ENCODE measurements around the gene BEND5. TPM values are rescaled to one million over a fixed set of nuclear protein-coding genes. Genes with fewer than 3 reads are reported as not detected.

Gene BEND5
- total RNA-seq, 1 donor from 2014 or later: 8.6 TPM

- no peak for DNase-seq (ENCODE audit: extremely low spot score in 2 of 2)
- Histone ChIP-seq H3K4me3 (no peak overlapping the region), H3K36me3 (no peaks in the 10 kb centered on the region), H3K27me3 (no peaks in the 10 kb centered on the region), H3K9me3 (no peaks in the 10 kb centered on the region), H3K4me1 (peaks cover 25% of the 10 kb centered on the region), H3K27ac (no peak overlapping the region)
- intact Hi-C loops (cut with DNase I): no loop called here
- no peak for TF ChIP-seq POLR2A (IDR thresholded peaks at IDR 0.05)
- TF ChIP-seq POLR2AphosphoS5 (IDR thresholded peaks at IDR 0.05; ENCODE audit: insufficient read depth in 1 of 2, low read depth in 1 of 2): no peak
Measured at GRCh38 chr1:48810740-48811139, 34.0 kb upstream of the BEND5 start.

GRCh38 chr1:48808496-48808895, 31.8 kb upstream of the BEND5 start:
- H3K27me3 ChIP-seq: no peaks in the 10 kb centered on the region
- no peak overlapping the region for H3K27ac ChIP-seq
- H3K9me3 ChIP-seq: no peaks in the 10 kb centered on the region
- H3K36me3 ChIP-seq: no peaks in the 10 kb centered on the region
- peaks cover 25% of the 10 kb centered on the region for H3K4me1 ChIP-seq
- intact Hi-C loops (cut with DNase I): no loop called here
- no peak for DNase-seq (ENCODE audit: extremely low spot score in 2 of 2)
- H3K4me3 ChIP-seq: no peak overlapping the region
- TF ChIP-seq POLR2AphosphoS5 (IDR thresholded peaks at IDR 0.05; ENCODE audit: insufficient read depth in 1 of 2, low read depth in 1 of 2) (no peak), CTCF (IDR thresholded peaks at IDR 0.05) (no peak), POLR2A (IDR thresholded peaks at IDR 0.05) (no peak)

- H3K27me3 ChIP-seq: no peaks in the 10 kb centered on the region
- no peaks in the 10 kb centered on the region for H3K9me3 ChIP-seq
- H3K4me1 ChIP-seq: peaks cover 25% of the 10 kb centered on the region
- H3K4me3 ChIP-seq: no peak overlapping the region
- H3K36me3 ChIP-seq: no peaks in the 10 kb centered on the region
- TF ChIP-seq POLR2A (IDR thresholded peaks at IDR 0.05) (no peak), POLR2AphosphoS5 (IDR thresholded peaks at IDR 0.05; ENCODE audit: insufficient read depth in 1 of 2, low read depth in 1 of 2) (no peak), CTCF (IDR thresholded peaks at IDR 0.05) (no peak)
- intact Hi-C loops (cut with DNase I): no loop called here
- no peak for DNase-seq (ENCODE audit: extremely low spot score in 2 of 2)
- no peak overlapping the region for H3K27ac ChIP-seq
Measured at GRCh38 chr1:48807554-48808260, 31.0 kb upstream of the BEND5 start.

- no peak for TF ChIP-seq CTCF (IDR thresholded peaks at IDR 0.05)
- TF ChIP-seq POLR2A (IDR thresholded peaks at IDR 0.05): no peak
- no peak for TF ChIP-seq POLR2AphosphoS5 (IDR thresholded peaks at IDR 0.05; ENCODE audit: insufficient read depth in 1 of 2, low read depth in 1 of 2)
- Histone ChIP-seq H3K4me1 (peaks cover 10% of the 10 kb centered on the region), H3K27me3 (no peaks in the 10 kb centered on the region), H3K4me3 (no peak overlapping the region), H3K36me3 (no peaks in the 10 kb centered on the region), H3K27ac (no peak overlapping the region), H3K9me3 (no peaks in the 10 kb centered on the region)
- no peak for DNase-seq (ENCODE audit: extremely low spot score in 2 of 2)
- intact Hi-C loops (cut with DNase I): no loop called here
Measured at GRCh38 chr1:48803474-48803873, 26.8 kb upstream of the BEND5 start.

GRCh38 chr1:48794816-48795215, 18.1 kb upstream of the BEND5 start:
- Histone ChIP-seq H3K4me1 (peaks cover 8% of the 10 kb centered on the region), H3K4me3 (no peak overlapping the region), H3K27me3 (no peaks in the 10 kb centered on the region), H3K27ac (no peak overlapping the region), H3K36me3 (no peaks in the 10 kb centered on the region), H3K9me3 (no peaks in the 10 kb centered on the region)
- intact Hi-C loops (cut with DNase I): no loop called here
- TF ChIP-seq POLR2AphosphoS5 (IDR thresholded peaks at IDR 0.05; ENCODE audit: insufficient read depth in 1 of 2, low read depth in 1 of 2) (no peak), CTCF (IDR thresholded peaks at IDR 0.05) (no peak), POLR2A (IDR thresholded peaks at IDR 0.05) (no peak)
- DNase-seq (ENCODE audit: extremely low spot score in 2 of 2): no peak
